ENCODE data around the gene ITPK1.

Gene ITPK1

GRCh38 chr14:92906823-92907222 lies 208.9 kb downstream of the ITPK1 start:
- no peak for DNase-seq

GRCh38 chr14:92906420-92906819 lies 209.3 kb downstream of the ITPK1 start:
- DNase-seq: no peak

GRCh38 chr14:92905667-92906066 lies 210.1 kb downstream of the ITPK1 start:
- DNase-seq: no peak

- DNase-seq: no peak
Observed at GRCh38 chr14:92903359-92903758, 212.4 kb downstream of the ITPK1 start.

GRCh38 chr14:92902726-92903125 lies 213.0 kb downstream of the ITPK1 start:
- DNase-seq: no peak

GRCh38 chr14:92902191-92902590 lies 213.5 kb downstream of the ITPK1 start:
- DNase-seq: no peak

GRCh38 chr14:92900660-92901059 lies 215.1 kb downstream of the ITPK1 start:
- no peak for DNase-seq

- DNase-seq: no peak
Observed at GRCh38 chr14:92898566-92899131, 217.1 kb downstream of the ITPK1 start.

- no peak for DNase-seq
Observed at GRCh38 chr14:92897922-92898565, 217.7 kb downstream of the ITPK1 start.

GRCh38 chr14:92895352-92895878 lies 220.3 kb downstream of the ITPK1 start:
- DNase-seq: no peak

GRCh38 chr14:92892589-92892988 lies 223.1 kb downstream of the ITPK1 start:
- DNase-seq: no peak

- no peak for DNase-seq
Observed at GRCh38 chr14:92890830-92891588, 224.7 kb downstream of the ITPK1 start.

- DNase-seq: no peak
Observed at GRCh38 chr14:92888896-92889295, 226.8 kb downstream of the ITPK1 start.

GRCh38 chr14:92887157-92887556 lies 228.6 kb downstream of the ITPK1 start:
- no peak for DNase-seq

Data from effector CD4-positive, alpha-beta T cell (primary cell).